GM18520 (cell line): ENCODE results near the gene MLXIPL.
"Not testable (repeated sequence)": the region's sequence is repeated elsewhere in the genome, so short reads cannot be mapped to it uniquely, and the experiment has no call there.

Source experiments
- ATAC-seq: cut with Tn5 transposase; IDR thresholded peaks from one replicate; pipeline ENCODE4 v1.9.1; 2021; ENCODE audit not compliant: unreplicated experiment

Gene MLXIPL, protein sequence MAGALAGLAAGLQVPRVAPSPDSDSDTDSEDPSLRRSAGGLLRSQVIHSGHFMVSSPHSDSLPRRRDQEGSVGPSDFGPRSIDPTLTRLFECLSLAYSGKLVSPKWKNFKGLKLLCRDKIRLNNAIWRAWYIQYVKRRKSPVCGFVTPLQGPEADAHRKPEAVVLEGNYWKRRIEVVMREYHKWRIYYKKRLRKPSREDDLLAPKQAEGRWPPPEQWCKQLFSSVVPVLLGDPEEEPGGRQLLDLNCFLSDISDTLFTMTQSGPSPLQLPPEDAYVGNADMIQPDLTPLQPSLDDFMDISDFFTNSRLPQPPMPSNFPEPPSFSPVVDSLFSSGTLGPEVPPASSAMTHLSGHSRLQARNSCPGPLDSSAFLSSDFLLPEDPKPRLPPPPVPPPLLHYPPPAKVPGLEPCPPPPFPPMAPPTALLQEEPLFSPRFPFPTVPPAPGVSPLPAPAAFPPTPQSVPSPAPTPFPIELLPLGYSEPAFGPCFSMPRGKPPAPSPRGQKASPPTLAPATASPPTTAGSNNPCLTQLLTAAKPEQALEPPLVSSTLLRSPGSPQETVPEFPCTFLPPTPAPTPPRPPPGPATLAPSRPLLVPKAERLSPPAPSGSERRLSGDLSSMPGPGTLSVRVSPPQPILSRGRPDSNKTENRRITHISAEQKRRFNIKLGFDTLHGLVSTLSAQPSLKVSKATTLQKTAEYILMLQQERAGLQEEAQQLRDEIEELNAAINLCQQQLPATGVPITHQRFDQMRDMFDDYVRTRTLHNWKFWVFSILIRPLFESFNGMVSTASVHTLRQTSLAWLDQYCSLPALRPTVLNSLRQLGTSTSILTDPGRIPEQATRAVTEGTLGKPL

DNA sequence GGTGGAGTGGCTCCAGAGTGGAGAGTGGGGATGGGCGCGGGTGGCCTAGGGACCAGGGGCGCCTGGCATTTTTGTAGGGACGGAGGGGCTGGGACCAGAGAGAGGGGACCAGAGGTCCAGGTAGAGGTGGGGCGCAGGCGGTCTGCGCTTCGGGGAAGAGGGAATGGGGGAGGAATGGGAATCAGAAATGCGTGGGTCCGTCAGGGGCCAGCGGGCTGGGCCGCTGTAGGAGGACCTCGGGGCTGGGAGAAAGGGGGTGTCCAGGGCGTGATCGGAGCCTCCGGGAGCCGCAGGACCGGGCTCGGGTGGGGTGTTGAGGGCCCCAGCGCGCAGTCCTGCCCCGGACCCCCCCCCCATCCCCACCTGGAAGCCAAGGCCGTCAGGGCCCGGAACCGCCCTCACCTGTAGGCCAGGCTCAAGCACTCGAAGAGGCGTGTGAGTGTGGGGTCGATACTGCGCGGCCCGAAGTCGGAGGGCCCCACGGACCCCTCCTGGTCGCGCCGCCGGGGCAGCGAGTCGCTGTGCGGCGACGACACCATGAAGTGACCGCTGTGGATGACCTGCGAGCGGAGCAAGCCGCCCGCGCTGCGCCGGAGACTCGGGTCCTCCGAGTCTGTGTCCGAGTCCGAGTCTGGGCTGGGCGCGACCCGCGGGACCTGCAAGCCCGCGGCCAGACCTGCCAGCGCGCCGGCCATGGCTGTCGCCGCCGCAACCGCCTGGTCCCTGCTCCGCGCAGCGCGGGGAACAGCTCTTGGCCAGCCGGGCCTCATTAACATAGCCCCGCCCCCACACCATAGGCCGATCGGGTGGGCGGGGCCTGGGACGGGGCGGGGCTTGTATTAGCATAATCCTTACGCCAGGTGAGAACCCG, at the start of gene MLXIPL:
MLXIPL (minus strand) TSS at position 725 of the 871 bp plus-strand sequence; CDS start at position 695, 30 bp downstream.
- ATAC-seq: no peak

DNA sequence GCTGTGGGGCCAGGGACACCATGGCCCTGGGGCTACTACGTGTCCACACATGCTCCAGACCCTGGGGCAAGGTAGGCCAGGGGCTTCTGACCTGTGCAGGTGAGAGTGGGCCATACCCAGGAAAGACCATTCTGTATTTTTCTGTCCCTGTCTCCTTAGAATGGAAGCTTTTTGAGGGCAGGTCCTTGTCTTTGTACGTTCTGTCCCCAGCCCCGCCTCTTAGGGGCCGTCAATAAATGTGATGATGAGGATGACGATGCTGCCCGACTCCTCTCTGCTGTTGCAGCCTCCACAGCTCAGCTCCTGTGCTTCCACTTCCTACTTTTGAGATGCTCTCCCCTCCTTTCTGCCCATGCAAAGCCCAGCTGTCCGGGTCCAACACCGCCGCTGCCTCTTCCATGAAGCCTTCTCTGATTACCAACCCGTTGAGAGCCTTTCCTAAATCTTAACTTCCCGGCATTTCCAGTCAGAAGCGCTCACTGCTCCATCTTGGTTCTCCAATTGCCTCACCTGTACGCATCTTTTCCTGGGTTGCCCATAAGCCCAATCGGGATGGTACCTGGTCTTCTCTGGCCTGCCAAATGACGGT, 47.6 kb upstream of the MLXIPL start:
- no peak for ATAC-seq

DNA sequence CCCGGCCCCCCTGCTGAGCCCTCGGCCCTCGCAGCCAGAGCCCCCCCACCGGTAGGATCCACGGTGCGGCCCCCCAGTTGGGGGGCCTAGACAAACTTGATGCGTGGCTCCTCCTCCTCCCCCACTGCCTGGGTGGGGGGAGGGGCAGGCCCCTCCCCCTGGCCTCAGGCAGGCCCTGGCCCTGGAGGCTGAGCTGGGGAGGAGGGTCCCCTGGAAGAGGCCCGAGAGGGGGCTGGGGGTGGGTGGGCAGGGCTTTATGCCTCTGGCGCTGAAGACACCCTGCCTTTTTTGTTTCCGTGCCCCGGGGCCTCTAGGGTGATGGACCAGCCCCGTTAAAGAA, 47.0 kb upstream of the MLXIPL start:
- ATAC-seq: no peak

DNA sequence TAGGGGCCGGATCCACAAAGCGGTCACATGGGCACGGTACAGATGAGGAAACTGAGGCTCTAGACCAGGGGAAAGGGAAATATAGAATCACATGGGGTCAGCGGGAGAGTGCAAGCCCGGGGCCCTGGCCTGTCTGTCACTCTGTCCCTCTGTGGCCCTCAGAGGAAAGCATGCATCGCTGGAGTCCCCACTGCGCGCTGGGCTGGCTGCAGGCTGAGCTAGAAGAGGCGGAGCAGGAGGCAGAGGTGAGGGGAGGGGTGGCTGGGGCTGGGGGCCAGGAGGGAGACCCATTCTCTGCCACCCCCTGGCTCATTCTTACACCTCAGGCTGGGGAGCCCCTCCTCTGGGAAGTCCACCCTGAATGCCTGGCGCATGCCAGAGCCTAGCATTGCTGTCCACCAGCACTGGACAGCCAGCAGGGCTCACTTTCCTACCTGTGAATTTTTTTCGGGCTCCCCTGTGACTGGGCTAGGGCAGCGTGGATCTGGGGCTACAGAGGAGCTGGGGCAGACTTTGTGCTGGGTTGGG, 45.6 kb upstream of the MLXIPL start:
- ATAC-seq: no peak

DNA sequence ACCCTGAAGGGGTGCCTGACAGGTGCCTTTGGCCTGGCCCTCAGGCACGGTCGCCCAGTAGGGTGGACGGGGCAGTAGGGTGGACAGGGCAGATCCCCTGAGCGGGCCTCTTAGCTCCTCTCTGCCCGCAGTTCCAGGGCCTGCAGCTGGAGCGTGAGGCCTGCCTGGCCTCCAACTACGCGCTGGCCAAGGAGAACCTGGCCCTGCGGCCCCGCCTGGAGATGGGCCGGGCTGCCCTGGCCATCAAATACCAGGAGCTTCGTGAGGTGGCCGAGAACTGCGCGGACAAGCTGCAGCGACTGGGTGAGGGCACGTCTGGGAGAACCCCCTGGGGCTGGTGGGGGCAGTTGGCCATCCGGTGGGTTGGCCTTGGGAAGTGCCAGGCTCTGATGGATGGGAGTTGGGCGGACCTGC, 45.0 kb upstream of the MLXIPL start:
- ATAC-seq: no peak

DNA sequence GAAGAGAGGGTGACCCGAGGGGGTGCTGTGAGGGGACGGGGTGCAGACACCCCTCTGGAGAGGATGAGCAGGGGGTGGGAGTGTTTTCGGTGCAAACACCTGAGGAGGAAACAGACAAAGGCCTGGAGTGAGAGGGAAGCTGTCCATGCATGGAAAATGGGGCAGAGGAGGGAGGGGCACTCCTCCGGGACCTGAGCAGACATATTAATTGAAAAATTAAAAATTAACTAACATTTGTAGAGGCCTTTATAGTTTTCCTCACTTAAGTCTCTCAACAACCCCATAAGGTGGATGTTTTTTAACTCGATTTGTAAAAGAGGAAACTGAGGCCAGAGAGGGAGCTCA, 44.5 kb upstream of the MLXIPL start:
- no peak for ATAC-seq

DNA sequence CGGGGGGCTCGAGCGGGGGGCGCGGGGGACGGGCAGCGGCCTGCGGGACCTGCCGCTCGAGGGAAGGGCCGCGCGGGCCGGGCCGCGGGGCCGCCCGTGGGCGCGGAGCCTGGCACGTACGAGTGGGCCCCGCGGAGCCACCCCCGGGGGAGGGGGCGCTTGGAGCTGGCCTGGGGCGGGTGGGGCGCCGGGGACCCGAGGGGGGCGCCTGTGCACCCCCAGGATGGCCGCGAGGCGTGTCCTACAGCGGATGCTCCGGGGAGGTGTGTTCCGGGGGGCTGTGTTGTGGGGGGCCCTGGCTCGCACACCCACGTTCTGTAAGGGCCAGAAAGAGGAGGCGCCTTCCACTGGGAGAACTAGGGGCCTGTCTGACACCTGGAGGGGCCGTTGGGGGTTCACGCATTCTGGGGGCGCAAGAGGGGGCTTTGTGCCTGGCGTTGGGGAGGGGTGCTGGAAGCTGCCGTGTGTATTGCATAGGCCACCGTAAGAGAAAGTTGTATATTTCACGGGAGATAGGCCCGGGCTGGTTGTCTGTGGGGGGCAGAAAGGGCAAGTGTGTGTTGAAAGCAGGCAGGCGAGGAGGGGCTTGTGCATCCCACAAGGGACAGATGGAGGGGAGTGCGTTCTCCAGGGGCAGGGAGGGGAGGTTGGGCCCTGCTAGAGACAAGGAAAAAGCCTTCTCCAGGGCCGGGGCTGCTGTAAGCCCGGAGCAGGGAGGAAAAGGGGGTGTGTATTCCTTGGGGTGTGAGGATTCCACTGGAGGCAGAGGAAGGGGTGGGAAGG, 44.0 kb upstream of the MLXIPL start:
- no peak for ATAC-seq

DNA sequence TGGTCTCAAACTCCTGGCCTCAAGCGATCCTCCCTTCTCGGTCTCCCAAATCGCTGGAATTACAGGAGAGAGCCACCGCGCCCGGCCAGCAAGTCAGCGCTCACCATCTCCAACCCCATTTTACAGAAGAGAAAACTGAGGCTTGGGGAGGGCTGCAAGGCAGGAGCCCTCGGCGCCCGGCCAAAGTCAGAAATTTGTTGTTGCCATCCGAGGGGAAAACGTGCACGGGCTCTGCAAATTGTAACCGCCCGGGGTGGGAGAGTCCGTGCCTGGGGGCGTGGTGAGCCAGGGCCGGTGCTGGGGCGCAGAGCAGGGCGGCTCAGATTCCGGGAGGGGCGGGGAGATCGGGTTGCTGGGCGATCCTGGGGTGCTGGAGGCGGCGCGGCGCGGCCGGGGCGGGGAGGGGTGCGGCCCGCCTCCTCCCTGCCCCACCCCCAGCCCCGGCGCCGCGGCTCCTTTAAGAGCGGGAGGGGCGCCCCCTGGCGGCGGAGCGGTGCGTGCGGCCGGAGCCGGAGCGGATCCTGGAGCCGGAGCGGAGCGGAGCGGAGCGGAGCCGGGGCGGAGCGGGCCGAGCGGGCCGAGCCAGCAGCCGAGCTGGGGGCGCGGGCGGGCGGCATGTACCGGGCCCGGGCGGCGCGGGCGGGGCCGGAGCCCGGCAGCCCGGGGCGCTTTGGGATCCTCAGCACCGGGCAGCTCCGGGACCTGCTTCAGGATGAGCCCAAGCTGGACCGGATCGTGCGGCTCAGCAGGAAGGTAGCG, 43.2 kb upstream of the MLXIPL start, which contains the start of gene VPS37D:
VPS37D (plus strand) TSS at position 488 of the 759 bp plus-strand sequence; CDS start at position 616, 128 bp downstream.
- ATAC-seq: peak; percentile 81

DNA sequence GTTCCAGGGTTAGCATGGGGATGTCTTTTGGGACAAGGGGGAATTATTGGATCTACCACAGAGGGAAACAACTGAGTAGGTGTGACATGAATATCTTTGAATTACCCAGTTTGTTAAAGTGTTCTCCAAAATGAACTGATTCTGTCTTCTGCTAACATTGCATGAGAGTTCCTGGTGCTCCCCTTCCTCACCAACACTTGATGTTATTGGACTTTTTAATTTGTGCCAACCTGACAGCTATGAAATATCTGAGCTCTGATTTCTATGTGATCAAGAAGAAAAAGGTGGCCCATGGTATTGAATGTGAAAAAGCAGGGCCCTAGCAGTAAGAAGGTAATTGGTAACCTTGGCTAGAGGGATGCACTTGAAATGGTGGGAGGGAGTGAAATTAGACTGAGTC, 38.7 kb upstream of the MLXIPL start:
- ATAC-seq: no peak

DNA sequence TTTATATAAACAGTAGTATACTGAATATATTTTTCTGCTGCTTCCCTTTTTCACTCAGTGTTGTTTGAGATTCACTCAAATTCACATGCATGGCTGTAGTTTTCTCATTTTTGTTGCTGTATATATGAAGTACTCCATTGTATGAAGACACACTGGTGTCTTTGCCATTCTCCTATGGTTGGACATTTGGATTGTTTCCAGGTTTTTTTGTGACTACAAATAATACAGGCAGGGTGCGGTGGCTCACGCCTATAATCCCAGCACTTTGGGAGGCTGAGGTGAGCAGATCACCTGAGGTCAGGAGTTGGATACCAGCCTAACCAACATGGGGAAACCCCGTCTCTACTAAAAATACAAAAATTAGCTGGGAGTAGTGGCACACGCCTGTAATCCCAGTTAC, 36.3 kb upstream of the MLXIPL start:
- not testable (repeated sequence) for ATAC-seq

DNA sequence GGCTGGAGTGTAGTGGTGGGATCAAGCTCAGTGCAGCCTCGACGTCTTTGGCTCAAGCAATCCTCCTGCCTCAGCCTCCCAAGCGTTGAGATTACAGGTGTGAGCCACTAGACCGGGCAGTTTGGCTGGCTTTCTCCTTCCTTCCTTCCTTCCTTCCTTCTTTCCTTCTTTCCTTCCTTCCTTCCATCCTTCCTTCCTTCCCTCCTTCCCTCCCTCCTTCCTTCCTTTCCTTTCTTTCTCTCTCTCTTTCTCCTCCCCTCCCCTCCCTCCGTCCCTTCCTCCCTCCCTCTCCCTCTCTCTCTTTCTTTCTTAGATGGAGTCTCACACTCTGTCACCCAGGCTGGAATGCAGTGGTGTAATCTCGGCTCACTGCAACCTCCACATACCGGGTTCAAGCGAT, 35.7 kb upstream of the MLXIPL start:
- no peak for ATAC-seq

DNA sequence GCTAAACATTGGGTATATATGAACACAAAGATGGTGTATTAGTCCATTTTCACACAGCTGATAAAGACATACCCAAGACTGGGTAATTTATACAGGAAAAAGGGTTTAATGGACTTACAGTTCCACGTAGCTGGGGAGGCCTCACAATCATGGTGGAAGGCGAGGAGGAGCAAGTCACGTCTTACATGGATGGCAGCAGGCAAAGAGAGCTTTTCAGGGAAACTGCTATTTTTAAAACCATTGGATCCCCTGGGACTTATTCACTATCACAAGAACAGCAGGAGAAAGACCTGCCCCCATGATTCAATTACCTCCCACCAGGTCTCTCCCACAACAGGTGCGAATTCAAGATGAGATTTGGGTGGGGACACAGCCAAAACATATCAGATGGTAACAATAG, 31.0 kb upstream of the MLXIPL start:
- not testable (repeated sequence) for ATAC-seq

DNA sequence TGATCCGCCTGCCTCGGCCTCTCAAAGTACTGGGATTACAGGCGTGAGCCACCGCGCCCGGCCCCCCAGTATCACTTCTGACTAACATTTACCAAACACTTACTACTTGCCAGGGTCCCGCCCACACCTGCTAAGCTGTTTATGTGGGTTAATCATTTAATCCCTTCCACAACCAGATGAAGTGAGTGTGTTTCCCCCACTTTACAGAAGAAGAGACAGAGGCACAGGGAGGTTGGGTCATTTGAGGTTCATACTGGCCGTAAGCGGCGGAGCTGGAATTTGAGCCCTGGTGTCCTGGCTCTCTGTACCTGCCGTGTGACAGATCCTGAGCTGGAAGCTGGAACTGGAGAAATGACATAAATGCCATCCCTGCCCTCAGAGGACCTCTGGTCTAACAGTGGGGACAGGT, 28.2 kb upstream of the MLXIPL start:
- no peak for ATAC-seq

DNA sequence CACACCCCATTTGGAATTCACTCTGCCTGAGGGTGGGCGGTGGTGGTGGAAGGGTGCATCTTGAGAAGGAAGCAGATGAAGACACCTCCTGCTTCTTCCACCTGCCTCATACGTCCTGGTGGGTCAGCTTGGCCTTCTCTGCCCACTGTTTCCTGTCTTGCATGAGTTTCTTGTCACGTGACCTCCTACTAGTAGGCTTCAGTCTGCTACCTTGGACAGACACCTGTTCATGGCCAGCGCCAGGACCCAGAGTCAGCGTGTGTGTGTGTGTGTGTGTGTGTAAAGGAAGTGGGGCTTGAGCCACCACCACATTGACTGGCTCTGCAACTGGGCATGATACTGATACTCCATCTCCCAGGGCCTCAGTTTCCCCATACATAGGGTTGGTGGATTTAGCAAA, 26.2 kb upstream of the MLXIPL start:
- ATAC-seq: no peak

DNA sequence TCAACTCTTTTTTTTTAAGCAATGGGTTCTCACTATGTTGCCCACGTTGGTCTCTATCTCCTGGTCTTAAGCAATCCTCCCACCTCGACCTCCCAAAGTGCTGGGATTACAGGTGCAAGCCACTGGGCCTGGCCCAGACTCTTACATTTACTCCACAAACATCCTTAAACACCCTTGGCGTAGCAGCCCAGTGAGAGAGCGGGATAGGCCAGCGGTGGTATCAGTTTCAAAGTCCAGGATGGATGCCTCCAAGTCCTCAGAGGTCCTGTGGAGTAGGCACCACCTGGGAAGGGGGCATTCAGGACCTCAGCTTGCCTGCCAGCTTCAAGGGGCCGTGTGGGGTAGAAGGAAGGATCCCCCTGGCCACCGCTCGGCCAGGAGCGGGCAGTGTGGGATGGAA, 25.3 kb upstream of the MLXIPL start:
- no peak for ATAC-seq

DNA sequence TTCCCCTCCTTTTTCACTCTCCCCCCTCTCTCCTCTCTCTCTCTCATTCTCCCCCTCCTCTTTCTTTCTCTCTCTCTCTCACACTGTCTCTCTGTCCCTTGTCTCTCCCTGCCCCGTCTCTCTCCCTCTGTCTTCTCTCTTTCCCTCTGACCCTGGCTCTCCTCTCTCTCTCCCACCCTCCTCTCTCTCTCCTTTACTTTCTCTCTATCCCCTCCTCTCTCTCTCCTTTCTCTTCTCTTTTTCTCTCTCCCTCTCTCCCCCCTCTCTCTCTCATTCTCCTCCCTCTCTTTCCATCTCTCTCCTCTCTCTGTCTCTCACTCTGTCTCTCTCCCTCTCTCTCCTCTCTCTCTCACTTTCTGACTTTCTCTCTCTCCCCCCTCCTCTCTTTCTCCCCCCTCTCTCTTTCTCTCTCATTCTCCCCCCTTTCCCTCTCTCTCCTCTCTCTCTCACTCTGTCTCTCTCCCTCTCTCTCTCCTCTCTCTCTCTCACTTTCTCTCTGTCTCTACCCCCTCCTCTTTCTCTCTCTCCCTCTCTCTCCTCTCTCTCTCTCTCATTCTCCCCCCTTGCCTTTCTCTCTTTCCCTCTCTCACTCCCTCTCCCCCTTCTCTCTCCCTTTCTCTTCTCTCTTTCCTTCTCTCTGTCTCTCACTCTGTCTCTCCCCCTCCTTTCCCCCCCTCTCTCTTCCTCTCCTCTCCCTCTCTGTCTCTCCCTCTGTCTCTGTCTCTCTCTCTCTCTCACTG, 24.4 kb upstream of the MLXIPL start:
- no peak for ATAC-seq

DNA sequence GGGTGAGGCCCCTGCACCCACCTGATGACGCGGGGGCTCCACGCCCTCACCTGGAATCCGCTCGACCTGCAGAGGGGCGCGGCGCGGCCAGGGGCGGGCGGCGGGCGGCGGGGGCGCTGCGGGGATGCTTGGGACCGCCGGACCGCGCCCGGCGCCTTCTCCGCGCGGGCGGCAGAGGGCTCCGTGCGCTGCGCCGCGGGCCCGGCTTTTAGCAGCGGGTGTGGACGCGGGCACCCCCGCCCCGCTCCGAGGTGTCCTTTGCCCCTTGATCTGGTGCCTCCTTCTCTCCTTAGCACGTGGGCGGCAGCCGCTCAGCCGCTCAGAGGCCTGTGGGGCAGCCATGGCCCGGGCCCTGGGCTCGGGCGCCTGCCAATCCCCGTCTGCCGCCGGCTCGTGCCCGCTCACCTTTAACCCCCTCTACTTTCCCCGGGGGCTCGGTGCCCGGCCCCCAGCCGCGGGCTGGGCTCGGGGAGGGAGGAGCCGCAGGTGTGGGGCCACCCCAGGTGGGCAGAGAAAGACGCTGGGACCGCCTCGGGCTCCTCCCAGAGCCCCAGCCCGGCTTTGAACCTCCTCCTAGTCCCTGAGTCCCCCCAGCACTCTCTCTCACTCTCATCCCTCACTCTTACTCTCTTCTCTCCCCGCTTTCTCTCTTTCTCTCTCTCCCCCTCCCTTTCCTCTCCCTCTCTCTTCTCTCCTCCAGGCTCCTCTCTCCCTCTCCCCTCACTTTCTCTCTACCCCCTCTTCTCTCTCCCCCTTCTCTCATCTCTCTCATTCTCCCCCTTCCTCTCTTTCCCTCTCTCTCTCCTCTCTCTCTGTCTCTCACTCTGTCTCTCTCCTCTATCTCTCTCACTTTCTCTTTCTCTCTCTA, 23.6 kb upstream of the MLXIPL start:
- no peak for ATAC-seq
